Measurements from ENCODE around the gene SLC30A3. TPM values are rescaled to one million over a fixed set of nuclear protein-coding genes. Genes with fewer than 3 reads are reported as not detected.

Gene SLC30A3
- total and polyA plus RNA-seq, 10 of the 15 experiments (the other 5 are each of a cell fraction or from before 2014, with no cell fraction given): 0.23 TPM; not detected in 9

- TF ChIP-seq ZBTB40 (IDR thresholded peaks at IDR 0.05; ENCODE audit: borderline replicate concordance): no peak
- no peak for TF ChIP-seq SREBF2 (IDR thresholded peaks at IDR 0.05; ENCODE audit: low read length)
- TF ChIP-seq EED (IDR thresholded peaks at IDR 0.05; ENCODE audit: low read depth): no peak
- no peak for TF ChIP-seq SRF (IDR thresholded peaks at IDR 0.05; ENCODE audit: low read depth in 2 of 2, low read length in 2 of 2)
- no peak for TF ChIP-seq IRF3 (IDR thresholded peaks at IDR 0.05)
- TF ChIP-seq E4F1 (IDR thresholded peaks at IDR 0.05; ENCODE audit: borderline replicate concordance, partially characterized antibody): no peak
- TF ChIP-seq MTA3 (IDR thresholded peaks at IDR 0.05; ENCODE audit: borderline replicate concordance, low read length): no peak
Observed at GRCh38 chr2:27221166-27221565, 41.7 kb downstream of the SLC30A3 start (continued).

All from GM12878 (cell line).